ENCODE measurements around the gene TRABD2A.

The TRABD2A gene

GRCh38 chr2:84793641-84794040 lies 87.2 kb downstream of the TRABD2A start:
- Histone ChIP-seq H3K27ac (ENCODE audit: low read depth, low read length) (no peak overlapping the region), H3K36me3 (ENCODE audit: control insufficient read depth, insufficient read depth, low read length) (no peaks in the 10 kb centered on the region), H3K4me1 (ENCODE audit: control insufficient read depth, insufficient read depth, low read length) (peaks cover 3% of the 10 kb centered on the region; the same call in 1 of the 2 replicates), H3K27me3 (ENCODE audit: control insufficient read depth, insufficient read depth, low read length) (no peaks in the 10 kb centered on the region), H3K9me3 (ENCODE audit: control insufficient read depth, insufficient read depth, low read depth, low read length) (no peaks in the 10 kb centered on the region), H3K9ac (ENCODE audit: low read length) (no peak overlapping the region), H3K4me3 (ENCODE audit: low read depth, low read length) (no peak overlapping the region)

- Histone ChIP-seq H3K9ac (ENCODE audit: low read length) (no peak overlapping the region), H3K36me3 (ENCODE audit: control insufficient read depth, insufficient read depth, low read length) (no peaks in the 10 kb centered on the region), H3K4me3 (ENCODE audit: low read depth, low read length) (no peak overlapping the region), H3K4me1 (ENCODE audit: control insufficient read depth, insufficient read depth, low read length) (no peaks in the 10 kb centered on the region), H3K27ac (ENCODE audit: low read depth, low read length) (no peak overlapping the region), H3K27me3 (ENCODE audit: control insufficient read depth, insufficient read depth, low read length) (no peaks in the 10 kb centered on the region), H3K9me3 (ENCODE audit: control insufficient read depth, insufficient read depth, low read depth, low read length) (no peaks in the 10 kb centered on the region)
Observed at GRCh38 chr2:84792856-84793522, 87.9 kb downstream of the TRABD2A start.

GRCh38 chr2:84788498-84788897 lies 92.4 kb downstream of the TRABD2A start:
- no peak overlapping the region for H3K27ac ChIP-seq (ENCODE audit: low read depth, low read length)
- no peaks in the 10 kb centered on the region for H3K36me3 ChIP-seq (ENCODE audit: control insufficient read depth, insufficient read depth, low read length)
- H3K9me3 ChIP-seq (ENCODE audit: control insufficient read depth, insufficient read depth, low read depth, low read length): no peaks in the 10 kb centered on the region
- no peaks in the 10 kb centered on the region for H3K27me3 ChIP-seq (ENCODE audit: control insufficient read depth, insufficient read depth, low read length)
- H3K9ac ChIP-seq (ENCODE audit: low read length): no peak overlapping the region
- H3K4me3 ChIP-seq (ENCODE audit: low read depth, low read length): no peak overlapping the region
- no peaks in the 10 kb centered on the region for H3K4me1 ChIP-seq (ENCODE audit: control insufficient read depth, insufficient read depth, low read length)

- H3K4me1 ChIP-seq (ENCODE audit: control insufficient read depth, insufficient read depth, low read length): no peaks in the 10 kb centered on the region
- no peaks in the 10 kb centered on the region for H3K9me3 ChIP-seq (ENCODE audit: control insufficient read depth, insufficient read depth, low read depth, low read length)
- H3K27ac ChIP-seq (ENCODE audit: low read depth, low read length): no peak overlapping the region
- H3K36me3 ChIP-seq (ENCODE audit: control insufficient read depth, insufficient read depth, low read length): no peaks in the 10 kb centered on the region
- H3K9ac ChIP-seq (ENCODE audit: low read length): no peak overlapping the region
- H3K4me3 ChIP-seq (ENCODE audit: low read depth, low read length): no peak overlapping the region
- H3K27me3 ChIP-seq (ENCODE audit: control insufficient read depth, insufficient read depth, low read length): no peaks in the 10 kb centered on the region
Observed at GRCh38 chr2:84788027-84788426, 92.9 kb downstream of the TRABD2A start.

DNA sequence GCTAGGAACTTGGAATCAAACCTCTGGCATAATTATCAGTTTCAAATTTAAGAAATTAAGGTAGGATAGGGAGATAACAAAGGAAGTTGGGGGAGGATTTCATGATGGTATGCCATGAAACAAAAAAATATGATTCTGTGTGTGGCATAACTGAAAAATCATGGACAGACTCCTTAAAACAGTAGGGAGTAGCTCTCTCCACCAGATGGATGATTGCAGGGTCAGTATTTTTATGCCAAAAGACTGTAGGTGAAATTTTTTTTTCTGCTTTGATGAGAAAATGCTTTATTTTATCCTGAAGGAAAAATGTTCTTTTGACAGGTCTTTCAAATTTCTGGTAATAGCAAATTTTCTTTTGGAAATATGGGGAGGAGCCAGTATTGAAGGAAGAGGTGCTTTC lies 94.3 kb downstream of the TRABD2A start:
- Histone ChIP-seq H3K36me3 (ENCODE audit: control insufficient read depth, insufficient read depth, low read length) (no peaks in the 10 kb centered on the region), H3K9ac (ENCODE audit: low read length) (no peak overlapping the region), H3K4me3 (ENCODE audit: low read depth, low read length) (no peak overlapping the region), H3K9me3 (ENCODE audit: control insufficient read depth, insufficient read depth, low read depth, low read length) (no peaks in the 10 kb centered on the region), H3K27me3 (ENCODE audit: control insufficient read depth, insufficient read depth, low read length) (no peaks in the 10 kb centered on the region), H3K4me1 (ENCODE audit: control insufficient read depth, insufficient read depth, low read length) (peaks cover 4% of the 10 kb centered on the region), H3K27ac (ENCODE audit: low read depth, low read length) (no peak overlapping the region)

- H3K4me3 ChIP-seq (ENCODE audit: low read depth, low read length): no peak overlapping the region
- no peaks in the 10 kb centered on the region for H3K36me3 ChIP-seq (ENCODE audit: control insufficient read depth, insufficient read depth, low read length)
- H3K4me1 ChIP-seq (ENCODE audit: control insufficient read depth, insufficient read depth, low read length): peaks cover 4% of the 10 kb centered on the region
- H3K9me3 ChIP-seq (ENCODE audit: control insufficient read depth, insufficient read depth, low read depth, low read length): no peaks in the 10 kb centered on the region
- no peak overlapping the region for H3K9ac ChIP-seq (ENCODE audit: low read length)
- H3K27ac ChIP-seq (ENCODE audit: low read depth, low read length): no peak overlapping the region
- H3K27me3 ChIP-seq (ENCODE audit: control insufficient read depth, insufficient read depth, low read length): no peaks in the 10 kb centered on the region
Observed at GRCh38 chr2:84785950-84786349, 94.9 kb downstream of the TRABD2A start.

DNA sequence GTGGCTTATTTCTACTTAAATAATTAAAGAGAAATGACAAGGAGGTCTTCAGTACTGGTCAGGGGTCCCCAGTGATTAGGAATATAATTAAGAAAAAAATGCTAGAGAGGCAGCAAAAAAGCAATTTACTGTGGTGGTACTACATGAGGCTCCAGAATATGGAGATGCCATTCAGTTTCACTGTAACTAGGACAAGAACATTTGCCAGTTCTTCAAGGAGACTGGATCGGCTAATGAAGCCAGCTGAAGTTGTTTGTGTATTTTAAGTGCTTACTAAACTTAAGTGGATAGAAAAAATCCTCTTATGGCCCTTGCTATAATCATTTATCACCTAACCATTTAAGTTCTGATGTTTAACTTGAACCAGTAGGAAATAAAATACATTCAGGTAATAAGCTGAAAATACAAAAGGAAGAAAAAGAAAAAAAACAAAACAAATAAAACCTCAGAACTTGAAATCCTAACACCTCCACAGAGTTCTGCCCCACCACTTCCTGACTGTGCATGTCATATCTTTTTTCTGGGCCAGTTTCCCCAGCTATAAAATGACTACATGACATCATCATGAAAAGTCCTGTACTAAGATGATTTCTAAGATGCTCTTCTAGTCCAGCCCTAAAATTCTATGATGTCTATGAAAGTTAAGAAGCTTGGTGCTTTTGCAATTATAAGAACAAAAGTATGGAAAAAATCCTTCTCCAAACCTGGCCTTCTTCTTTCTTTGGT lies 98.0 kb downstream of the TRABD2A start:
- no peak overlapping the region for H3K27ac ChIP-seq (ENCODE audit: low read depth, low read length)

DNA sequence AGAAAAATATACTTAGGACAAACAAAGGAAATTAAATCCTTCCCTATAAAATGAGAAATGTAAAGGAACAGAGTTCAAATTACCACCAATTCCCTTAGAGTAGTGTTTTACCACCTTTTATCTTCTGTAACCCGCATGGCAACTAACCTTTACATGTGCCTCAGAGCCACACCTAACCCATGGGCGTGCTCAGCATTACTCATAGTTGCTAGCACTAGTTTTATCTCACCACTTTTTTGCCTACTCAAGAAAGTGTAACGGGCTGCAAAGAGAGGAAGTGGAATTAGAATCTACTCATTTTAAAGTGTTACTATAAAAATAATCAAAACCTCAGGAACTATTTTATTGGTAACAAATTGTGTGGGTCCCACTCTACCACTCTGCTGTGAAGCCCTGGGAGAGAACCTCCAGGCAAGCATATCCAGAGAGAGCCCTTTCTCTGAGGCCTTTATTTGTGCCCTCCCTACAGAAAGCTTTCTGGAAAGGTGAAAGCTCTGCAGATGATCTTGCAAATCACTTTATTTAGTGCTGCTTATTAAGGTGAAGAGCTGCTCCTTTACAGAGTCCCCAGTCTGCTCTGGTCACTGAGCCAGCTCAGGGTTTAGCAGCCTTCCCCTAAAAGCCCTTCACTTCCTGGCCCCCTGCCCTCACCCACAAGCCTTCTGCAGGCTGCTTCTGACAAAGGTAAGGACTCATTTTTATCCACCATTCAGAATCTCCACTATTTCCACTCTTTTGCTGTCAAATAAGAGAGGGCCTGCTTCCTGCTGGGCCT lies 98.8 kb downstream of the TRABD2A start:
- Histone ChIP-seq H3K4me3 (ENCODE audit: low read depth, low read length) (no peak overlapping the region), H3K27ac (ENCODE audit: low read depth, low read length) (no peak overlapping the region), H3K9ac (ENCODE audit: low read length) (no peak overlapping the region), H3K9me3 (ENCODE audit: control insufficient read depth, insufficient read depth, low read depth, low read length) (no peaks in the 10 kb centered on the region), H3K27me3 (ENCODE audit: control insufficient read depth, insufficient read depth, low read length) (no peaks in the 10 kb centered on the region), H3K4me1 (ENCODE audit: control insufficient read depth, insufficient read depth, low read length) (peaks cover 4% of the 10 kb centered on the region), H3K36me3 (ENCODE audit: control insufficient read depth, insufficient read depth, low read length) (no peaks in the 10 kb centered on the region)

More for the DNA sequence above, 98.0 kb downstream of the TRABD2A start:
- Histone ChIP-seq H3K36me3 (ENCODE audit: control insufficient read depth, insufficient read depth, low read length) (no peaks in the 10 kb centered on the region), H3K4me1 (ENCODE audit: control insufficient read depth, insufficient read depth, low read length) (peaks cover 4% of the 10 kb centered on the region), H3K27me3 (ENCODE audit: control insufficient read depth, insufficient read depth, low read length) (no peaks in the 10 kb centered on the region), H3K9ac (ENCODE audit: low read length) (no peak overlapping the region), H3K9me3 (ENCODE audit: control insufficient read depth, insufficient read depth, low read depth, low read length) (no peaks in the 10 kb centered on the region), H3K4me3 (ENCODE audit: low read depth, low read length) (no peak overlapping the region)

DNA sequence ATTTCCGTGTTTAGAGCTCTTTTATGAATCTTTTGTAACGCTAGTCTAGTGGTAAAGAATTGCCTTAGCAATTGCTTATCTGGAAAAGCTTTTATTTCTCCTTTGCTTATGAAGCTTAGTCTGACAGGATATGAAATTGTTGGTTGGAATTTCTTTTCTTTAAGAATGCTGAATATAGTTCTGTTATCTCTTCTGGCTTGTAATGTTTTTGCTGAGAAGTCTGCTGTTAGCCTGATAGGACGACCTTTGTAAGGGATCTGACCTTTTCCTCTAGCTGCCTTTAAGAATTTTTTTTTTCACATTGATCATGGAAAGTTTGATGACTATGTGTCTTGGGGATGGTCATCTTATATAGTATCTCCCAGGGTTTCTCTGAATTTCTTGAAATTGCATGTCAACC lies 101.1 kb downstream of the TRABD2A start:
- Histone ChIP-seq H3K27me3 (ENCODE audit: control insufficient read depth, insufficient read depth, low read length) (no peaks in the 10 kb centered on the region), H3K9ac (ENCODE audit: low read length) (no peak overlapping the region), H3K27ac (ENCODE audit: low read depth, low read length) (no peak overlapping the region), H3K36me3 (ENCODE audit: control insufficient read depth, insufficient read depth, low read length) (no peaks in the 10 kb centered on the region), H3K4me3 (ENCODE audit: low read depth, low read length) (no peak overlapping the region), H3K4me1 (ENCODE audit: control insufficient read depth, insufficient read depth, low read length) (peaks cover 4% of the 10 kb centered on the region), H3K9me3 (ENCODE audit: control insufficient read depth, insufficient read depth, low read depth, low read length) (peaks cover 6% of the 10 kb centered on the region; the same call in 1 of the 2 replicates)

GRCh38 chr2:84778911-84779690 lies 101.8 kb downstream of the TRABD2A start:
- peaks cover 4% of the 10 kb centered on the region for H3K4me1 ChIP-seq (ENCODE audit: control insufficient read depth, insufficient read depth, low read length)
- H3K27ac ChIP-seq (ENCODE audit: low read depth, low read length): no peak overlapping the region
- H3K27me3 ChIP-seq (ENCODE audit: control insufficient read depth, insufficient read depth, low read length): no peaks in the 10 kb centered on the region
- no peak overlapping the region for H3K9ac ChIP-seq (ENCODE audit: low read length)
- H3K36me3 ChIP-seq (ENCODE audit: control insufficient read depth, insufficient read depth, low read length): no peaks in the 10 kb centered on the region
- H3K4me3 ChIP-seq (ENCODE audit: low read depth, low read length): no peak overlapping the region
- peaks cover 8% of the 10 kb centered on the region for H3K9me3 ChIP-seq (ENCODE audit: control insufficient read depth, insufficient read depth, low read depth, low read length)
